Gastroesophageal sphincter (tissue), 4 donors: ENCODE data around the gene RAE1. TPM values are rescaled to one million over a fixed set of nuclear protein-coding genes. Genes with fewer than 3 reads are reported as not detected.

Experiments
- ATAC-seq: fragments of 150-250 bp; one replicate; pipeline ENCODE4 v1.9.1; 2016; ENCODE audit warnings: mild to moderate bottlenecking, moderate library complexity
- H3K27ac ChIP-seq, 4 donors: fragments of 200-600 bp; sonication (generic) in 3 of 4; 1 replicate in 3 of 4; 2 replicates in 1 of 4; pipeline ENCODE4 v1.5.1; 2016 to 2019
- H3K27me3 ChIP-seq: fragments of 200-600 bp; sonication (generic); one replicate; pipeline ENCODE4 v1.5.1; 2019
- H3K36me3 ChIP-seq, 2 donors: fragments of 200-600 bp; sonication (generic); one replicate each; pipeline ENCODE4 v1.5.1; 2019; ENCODE audit warnings: control low read depth in 1 of 2
- H3K4me1 ChIP-seq, 3 donors: fragments of 200-600 bp; sonication (generic); 1 replicate in 2 of 3; 2 replicates in 1 of 3; pipeline ENCODE4 v1.5.1; 2016 to 2019; ENCODE audit warnings: control low read depth in 2 of 3
- H3K4me3 ChIP-seq, 2 donors: fragments of 200-600 bp; sonication (generic); one replicate each; pipeline ENCODE4 v1.5.1; 2019; ENCODE audit warnings: mild to moderate bottlenecking in 1 of 2, moderate library complexity in 1 of 2
- H3K9me3 ChIP-seq, 3 donors: fragments of 200-600 bp; sonication (generic); one replicate each; pipeline ENCODE4 v1.5.1; 2017 to 2019; ENCODE audit warnings: control low read depth in 2 of 3
- CTCF ChIP-seq, 4 experiments: fragments of 200-600 bp in 2 of 4; fragments of 450-650 bp in 2 of 4; sonication (generic) in 1 of 4; IDR thresholded peaks; one replicate each; pipeline ENCODE4 v1.5.1; 2017 to 2019; ENCODE audit warnings: antibody characterized with exemption in 4 of 4, mild to moderate bottlenecking in 2 of 4, moderate library complexity in 2 of 4
- EP300 ChIP-seq: sonication (generic); formaldehyde crosslinking; IDR thresholded peaks from one replicate; pipeline ENCODE4 v1.6.1; 2017; ENCODE audit warnings: antibody characterized with exemption, mild to moderate bottlenecking
- POLR2A ChIP-seq, 2 donors: fragments of 450-650 bp; IDR thresholded peaks; one replicate each; pipeline ENCODE4 v1.6.1; 2017; ENCODE audit warnings: antibody characterized with exemption in 2 of 2, mild to moderate bottlenecking in 2 of 2, moderate library complexity in 1 of 2
- POLR2AphosphoS5 ChIP-seq: sonication (generic); formaldehyde crosslinking; IDR thresholded peaks from one replicate; pipeline ENCODE4 v1.6.1; 2017; ENCODE audit warnings: antibody characterized with exemption
- WGBS, 2 donors: methylation state at CpG; one replicate each; pipeline ENCODE4 v1.1.5; 2018; ENCODE audit warnings: low coverage in 1 of 2; 5-methylcytosine and 5-hydroxymethylcytosine counted together
- total RNA-seq, 4 donors: library from RNA; depleted of rRNA; stranded (reverse); fragments of >200 nt; gene quantifications; one replicate each; pipeline ENCODE4 v1.1.0, GENCODE V29; 2016

The RAE1 gene
- total RNA-seq, 4 donors from 2014 or later: 16.5 to 30.4 (median 25.1) TPM

GRCh38 chr20:57379263-57379647, 28.2 kb downstream of the RAE1 start:
- H3K36me3 ChIP-seq: peaks cover 0 to 69% of the 10 kb centered on the region in 2 donors
- H3K4me1 ChIP-seq: peaks cover 0 to 9% (median 0%) of the 10 kb centered on the region in 3 donors
- H3K27me3 ChIP-seq: no peaks in the 10 kb centered on the region
- H3K27ac ChIP-seq: no peak overlapping the region
- WGBS, 2 donors: 67 to 74% methylated on average over 4 to 5 of the region's 5 CpGs
- ATAC-seq: no peak
- H3K4me3 ChIP-seq: no peak overlapping the region
- no peak for TF ChIP-seq CTCF (IDR thresholded peaks at IDR 0.05)
- TF ChIP-seq POLR2A (IDR thresholded peaks at IDR 0.05): no peak
- TF ChIP-seq POLR2AphosphoS5: no peak
- no peak for TF ChIP-seq EP300
- H3K9me3 ChIP-seq: no peaks in the 10 kb centered on the region

GRCh38 chr20:57380081-57380750, 29.2 kb downstream of the RAE1 start:
- no peaks in the 10 kb centered on the region for H3K27me3 ChIP-seq
- H3K9me3 ChIP-seq: no peaks in the 10 kb centered on the region
- ATAC-seq: no peak
- peaks cover 0 to 9% (median 0%) of the 10 kb centered on the region in 3 donors for H3K4me1 ChIP-seq
- H3K27ac ChIP-seq: no peak overlapping the region
- no peak overlapping the region for H3K4me3 ChIP-seq
- H3K36me3 ChIP-seq: peaks cover 0 to 68% of the 10 kb centered on the region in 2 donors
- TF ChIP-seq POLR2A (IDR thresholded peaks at IDR 0.05): no peak
- no peak for TF ChIP-seq CTCF (IDR thresholded peaks at IDR 0.05)
- TF ChIP-seq POLR2AphosphoS5: no peak
- no peak for TF ChIP-seq EP300
- WGBS, 2 donors: 84 to 88% methylated on average over 1 to 9 of the region's 10 CpGs

GRCh38 chr20:57381596-57382503, 30.8 kb downstream of the RAE1 start:
- Histone ChIP-seq H3K4me1 (peaks cover 0 to 9% (median 0%) of the 10 kb centered on the region in 3 donors), H3K27me3 (no peaks in the 10 kb centered on the region), H3K36me3 (peaks cover 0 to 59% of the 10 kb centered on the region in 2 donors), H3K27ac (peak overlapping the region in 2 of 4 donors; percentile 50 to 55), H3K9me3 (no peaks in the 10 kb centered on the region), H3K4me3 (no peak overlapping the region)
- peak; percentile 60 for ATAC-seq
- 27 to 43% methylated on average over 11 to 15 of the region's 20 CpGs for WGBS, 2 donors
- no peak for TF ChIP-seq EP300
- peak in 3 of 4 experiments; percentile 92 to 95 (median 94) for TF ChIP-seq CTCF (IDR thresholded peaks at IDR 0.05)
- TF ChIP-seq POLR2AphosphoS5: peak; percentile 31
- no peak for TF ChIP-seq POLR2A (IDR thresholded peaks at IDR 0.05)

GRCh38 chr20:57382516-57382915, 31.5 kb downstream of the RAE1 start:
- 82 to 89% methylated on average over 5 of the region's 5 CpGs for WGBS, 2 donors
- H3K4me1 ChIP-seq: peaks cover 0 to 9% (median 0%) of the 10 kb centered on the region in 3 donors
- peaks cover 0 to 52% of the 10 kb centered on the region in 2 donors for H3K36me3 ChIP-seq

More at GRCh38 chr20:57382516-57382915, 31.5 kb downstream of the RAE1 start:
- H3K9me3 ChIP-seq: no peaks in the 10 kb centered on the region
- no peak overlapping the region for H3K4me3 ChIP-seq
- no peak for ATAC-seq
- TF ChIP-seq CTCF (IDR thresholded peaks at IDR 0.05): no peak
- no peak for TF ChIP-seq EP300
- no peak for TF ChIP-seq POLR2AphosphoS5
- no peak for TF ChIP-seq POLR2A (IDR thresholded peaks at IDR 0.05)
- H3K27me3 ChIP-seq: no peaks in the 10 kb centered on the region
- peak overlapping the region in 2 of 4 donors; percentile 50 to 55 for H3K27ac ChIP-seq
